ENCODE measurements around the gene APPL1.
"Not testable (repeated sequence)": the region's sequence is repeated elsewhere in the genome, so short reads cannot be mapped to it uniquely, and the experiment has no call there.

APPL1 gene

DNA sequence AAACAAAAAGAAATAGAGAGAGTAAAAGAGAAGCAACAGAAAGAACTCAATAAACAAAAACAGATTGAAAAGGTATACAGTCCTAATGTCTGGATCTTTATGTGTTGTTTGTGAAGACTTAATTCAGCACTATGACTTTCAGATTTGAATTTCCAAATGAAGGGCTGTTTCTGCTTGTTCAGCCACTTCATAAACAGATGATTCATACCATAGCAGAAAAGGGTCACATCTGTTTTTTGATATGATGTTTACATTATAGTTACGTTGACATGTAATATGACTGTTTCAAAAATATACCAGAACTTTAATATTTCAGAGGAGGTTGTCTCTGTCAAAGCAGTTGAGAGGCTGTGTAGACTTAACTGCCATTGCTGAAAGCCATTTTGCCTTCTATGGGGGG lies 40.9 kb downstream of the APPL1 start:
- DNase-seq (ENCODE audit: low spot score), result no peak

DNA sequence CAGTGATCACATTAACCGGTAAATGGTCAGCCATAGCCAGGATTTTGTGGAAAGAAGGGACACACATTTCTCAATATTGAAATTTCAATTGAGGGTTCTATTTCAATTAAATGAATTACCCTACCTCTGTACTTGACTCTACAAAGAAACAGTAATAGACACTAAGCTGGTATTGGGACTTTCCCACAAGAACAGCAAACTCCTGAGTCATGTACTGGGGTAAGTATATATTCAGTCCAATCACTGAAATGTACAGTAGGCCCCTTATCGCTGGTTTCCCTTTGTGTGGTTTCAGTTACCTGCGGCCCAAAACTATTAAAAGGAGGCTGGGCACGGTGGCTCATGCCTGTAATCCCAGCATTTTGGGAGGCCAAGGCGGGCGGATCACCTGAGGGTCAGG lies 47.3 kb downstream of the APPL1 start:
- DNase-seq (ENCODE audit: low spot score), result no peak

DNA sequence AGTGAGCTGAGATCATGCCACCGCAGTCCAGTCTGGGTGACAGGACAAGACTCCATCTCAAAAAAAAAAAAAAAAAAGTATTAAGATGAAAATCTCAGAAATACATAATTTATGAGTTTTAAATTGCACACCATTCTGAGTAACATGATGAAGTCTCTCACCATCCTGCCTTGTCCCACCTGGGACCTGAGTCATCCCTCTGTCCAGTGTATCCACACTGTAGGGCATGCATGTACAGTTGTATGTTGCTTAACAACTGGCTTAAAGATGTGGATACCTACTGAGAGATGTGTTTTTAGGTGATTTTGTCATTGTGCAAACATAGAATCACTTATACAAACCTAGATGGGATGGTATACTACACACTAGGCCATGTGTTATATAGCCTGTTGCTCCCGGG lies 47.9 kb downstream of the APPL1 start:
- no peak for DNase-seq (ENCODE audit: low spot score)

DNA sequence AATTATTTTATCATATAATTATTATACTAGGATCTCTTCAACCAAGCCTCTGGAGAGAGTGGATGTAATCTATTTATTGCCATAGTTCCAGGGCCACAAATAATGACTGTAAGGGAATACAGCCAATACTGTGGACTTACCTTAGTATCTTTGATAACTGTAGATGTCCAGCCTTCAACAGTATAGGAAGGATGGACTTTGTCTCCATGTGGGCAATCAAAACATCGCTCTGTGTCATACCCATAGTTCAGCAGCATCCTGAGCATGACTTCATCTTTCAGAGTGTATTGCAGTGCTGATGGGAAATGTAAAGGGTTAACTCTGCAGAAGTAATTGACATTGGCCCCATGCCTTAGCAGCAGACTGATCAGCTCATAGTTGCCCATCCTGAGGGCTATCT lies 50.7 kb downstream of the APPL1 start:
- no peak for DNase-seq (ENCODE audit: low spot score)

DNA sequence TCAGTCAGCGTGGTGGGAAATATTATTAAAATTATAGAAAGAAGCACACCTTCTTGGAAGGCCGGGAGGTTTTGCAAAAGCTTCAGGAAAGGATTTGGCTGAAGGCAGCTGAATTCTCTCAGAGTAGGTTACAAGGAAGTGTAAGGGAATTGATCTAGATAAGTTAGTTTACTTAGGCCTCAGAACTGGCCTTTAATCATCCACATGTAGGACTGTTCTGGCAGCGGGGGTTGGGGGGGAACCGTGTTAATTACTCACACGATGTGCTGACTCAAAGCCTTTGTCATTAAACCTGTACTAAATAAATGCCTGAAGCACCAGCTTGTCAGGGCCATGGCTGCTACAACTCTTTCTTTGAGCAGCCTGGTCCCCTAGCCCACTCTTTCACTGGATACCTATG lies 52.2 kb downstream of the APPL1 start:
- DNase-seq (ENCODE audit: low spot score), result no peak

DNA sequence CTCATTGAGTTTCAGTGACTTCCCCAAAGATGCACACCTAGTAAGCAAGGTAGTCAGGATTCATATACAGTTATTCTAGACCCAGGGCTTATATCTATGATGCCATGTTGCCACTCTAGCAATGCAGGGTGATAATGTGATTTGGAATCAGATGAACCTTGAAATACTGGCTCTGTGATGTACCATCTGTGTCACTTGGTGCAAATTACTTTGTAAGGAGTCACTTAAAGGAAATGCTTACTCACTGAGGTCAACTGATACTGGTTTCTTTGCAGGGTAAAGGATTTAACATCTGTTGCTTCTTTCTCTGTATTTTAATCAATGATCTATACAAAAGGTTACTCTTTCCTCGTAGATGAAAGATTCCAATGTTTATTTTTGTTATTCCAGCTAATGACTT lies 54.2 kb downstream of the APPL1 start:
- DNase-seq (ENCODE audit: low spot score), result no peak

DNA sequence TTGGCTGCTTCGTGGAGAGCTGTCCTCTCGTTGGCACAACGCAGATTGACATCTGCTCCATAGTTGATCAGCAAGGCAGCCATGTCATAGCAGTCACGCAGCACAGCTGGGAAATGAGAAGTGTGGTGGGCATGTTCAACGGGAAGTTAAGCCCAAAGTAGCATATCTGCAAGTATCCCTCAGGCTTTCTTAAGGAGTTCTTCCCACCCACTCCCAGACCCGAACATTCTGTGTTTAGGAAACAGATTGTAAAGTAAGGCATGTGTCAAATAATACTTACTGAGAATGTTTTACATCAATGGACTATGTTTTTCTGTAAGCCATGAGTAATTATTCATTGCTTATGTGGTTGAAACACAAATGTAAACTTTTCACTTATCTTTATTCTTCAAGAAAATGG lies 55.8 kb downstream of the APPL1 start:
- no peak for DNase-seq (ENCODE audit: low spot score)

DNA sequence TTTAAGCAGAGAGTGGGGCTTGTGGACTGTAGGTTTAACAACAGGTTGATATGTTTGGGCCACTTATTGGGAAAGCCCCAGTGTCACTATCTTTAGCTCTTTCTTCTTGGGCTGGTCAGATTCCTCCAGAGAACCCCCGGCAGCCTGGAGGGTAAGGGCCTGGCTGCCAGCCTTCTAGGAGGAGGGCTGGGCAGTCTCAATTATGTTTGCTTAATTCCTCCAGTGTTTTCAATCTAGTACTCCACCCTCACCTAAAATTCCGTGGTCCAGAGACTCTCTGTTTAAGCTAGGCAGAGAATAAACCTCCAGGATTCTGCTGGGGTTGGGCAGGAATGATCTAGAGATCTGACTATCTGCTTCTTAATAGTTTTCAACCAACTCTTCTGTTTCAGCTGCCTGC lies 59.7 kb downstream of the APPL1 start:
- no peak for DNase-seq (ENCODE audit: low spot score)

DNA sequence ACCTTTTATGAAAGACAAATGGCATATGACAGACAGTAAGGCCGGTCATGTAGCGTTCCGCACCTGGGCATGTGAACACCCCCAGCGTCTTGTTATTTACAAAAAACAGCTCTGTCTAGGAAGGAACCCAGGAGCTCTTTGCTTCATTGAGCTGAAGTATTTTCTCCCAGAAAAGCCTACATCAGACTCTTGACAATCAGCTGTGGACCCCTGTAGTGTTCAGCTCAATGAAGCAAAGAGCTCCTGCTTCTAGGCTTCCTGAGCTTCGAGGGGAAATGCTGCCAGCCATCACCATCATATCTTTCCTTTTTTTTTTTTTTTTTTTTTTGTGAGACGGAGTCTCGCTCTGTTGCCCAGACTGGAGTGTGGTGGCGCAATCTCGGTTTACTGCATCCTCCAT lies 60.9 kb downstream of the APPL1 start:
- DNase-seq (ENCODE audit: low spot score), result no peak

DNA sequence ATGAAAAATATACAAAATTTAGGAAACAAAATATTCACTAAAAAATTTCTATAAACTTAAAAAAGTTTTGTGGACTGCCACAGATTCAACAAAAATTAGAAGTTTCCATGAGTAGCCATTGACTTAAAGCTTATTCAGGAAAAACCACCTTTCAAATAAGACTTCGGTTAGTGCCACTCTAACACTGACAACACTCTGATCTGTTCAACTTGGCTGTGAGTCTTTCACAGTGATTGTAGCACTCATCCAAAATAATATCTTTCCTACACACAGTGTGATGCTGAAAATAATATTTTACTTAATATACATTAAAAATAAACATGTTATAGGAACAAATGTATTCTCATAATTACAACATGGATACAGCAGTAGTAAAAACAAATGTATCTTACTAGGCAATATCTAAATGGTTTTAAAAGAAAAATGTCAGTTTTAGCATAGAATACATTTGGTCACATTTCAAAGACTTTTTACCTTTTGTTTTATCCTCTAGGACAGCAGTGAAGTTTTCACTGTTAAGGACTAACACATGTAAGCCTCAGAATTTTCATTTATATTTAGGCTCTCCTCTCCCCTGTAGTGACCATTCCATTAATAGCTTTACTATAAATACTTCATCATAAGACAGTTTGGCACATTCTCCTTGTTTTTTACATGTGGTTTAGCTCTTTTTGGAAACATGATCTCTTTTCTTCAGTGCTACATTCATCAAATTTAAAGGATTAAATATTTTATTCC lies 64.8 kb downstream of the APPL1 start, which contains the start of gene ASB14:
ASB14 (minus strand) TSS at position 527 of the 738 bp plus-strand sequence. CDS start 652 bp downstream, outside the sequence.
- DNase-seq (ENCODE audit: low spot score), result no peak

DNA sequence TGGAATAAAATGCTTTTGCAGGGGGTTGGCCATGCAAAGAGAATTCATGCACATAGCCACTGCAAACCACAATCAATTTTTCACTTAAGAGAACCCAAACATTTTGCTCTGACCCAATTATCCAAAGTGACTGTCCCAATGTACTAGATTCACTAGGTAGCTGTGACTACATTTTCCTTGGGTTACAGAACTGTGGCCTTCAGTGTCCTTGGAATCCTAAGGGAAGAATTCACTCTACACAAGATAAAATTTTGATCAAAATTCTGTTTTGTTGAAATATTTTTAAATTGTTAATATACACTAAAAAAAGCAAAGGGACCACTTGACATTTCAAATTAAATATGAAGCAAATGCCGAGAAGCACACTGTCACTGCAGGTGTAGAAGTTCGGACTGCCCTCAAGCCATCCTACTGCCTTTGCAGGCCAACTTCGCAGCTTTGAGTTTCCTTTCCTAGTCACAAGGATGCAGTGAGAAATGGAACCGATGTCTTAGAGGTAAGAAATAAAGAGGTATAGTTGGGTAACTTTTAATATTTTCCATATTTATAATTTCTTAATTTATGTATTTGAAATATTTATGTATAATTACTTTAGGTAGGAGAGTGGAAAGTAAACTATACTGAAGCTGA lies 65.5 kb downstream of the APPL1 start:
- no peak for DNase-seq (ENCODE audit: low spot score)

DNA sequence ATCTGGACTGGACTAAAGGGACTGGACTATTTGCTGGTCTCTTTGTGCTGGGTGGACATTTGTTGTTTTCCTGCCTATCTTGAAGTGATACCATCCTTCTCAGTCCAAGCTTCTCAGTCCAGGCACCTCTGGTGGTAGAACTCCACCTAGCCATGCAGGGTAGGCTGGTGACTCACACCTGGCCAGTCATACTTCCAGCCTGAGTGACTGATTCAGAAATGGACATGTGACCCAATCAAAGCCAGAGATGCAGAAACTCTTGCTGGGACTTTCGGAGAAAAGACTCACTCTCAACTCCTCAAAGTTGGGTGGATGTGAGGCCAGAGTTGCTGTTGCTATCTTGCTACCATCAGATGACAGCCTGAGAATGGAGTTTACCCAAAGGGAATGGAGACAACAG lies 70.5 kb downstream of the APPL1 start:
- DNase-seq (ENCODE audit: low spot score), result no peak

DNA sequence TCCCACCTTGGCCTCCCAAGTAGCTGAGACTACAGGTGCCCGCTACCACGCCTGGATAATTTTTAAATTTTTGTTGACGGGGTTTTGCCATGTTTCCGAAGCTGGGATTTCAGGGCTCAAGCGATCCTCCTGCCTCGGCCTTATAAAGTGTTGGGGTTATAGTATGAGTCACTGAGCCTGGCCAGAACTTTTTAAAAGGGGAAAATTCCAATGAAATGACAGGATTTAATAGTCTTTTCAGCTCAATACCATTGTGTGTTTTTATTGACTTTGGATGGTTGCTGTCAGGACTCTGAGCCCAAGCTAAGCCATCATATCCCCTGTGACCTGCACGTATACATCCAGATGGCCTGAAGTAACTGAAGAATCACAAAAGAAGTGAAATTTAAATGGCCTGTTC lies 76.0 kb downstream of the APPL1 start:
- not testable (repeated sequence) for DNase-seq (ENCODE audit: low spot score)

DNA sequence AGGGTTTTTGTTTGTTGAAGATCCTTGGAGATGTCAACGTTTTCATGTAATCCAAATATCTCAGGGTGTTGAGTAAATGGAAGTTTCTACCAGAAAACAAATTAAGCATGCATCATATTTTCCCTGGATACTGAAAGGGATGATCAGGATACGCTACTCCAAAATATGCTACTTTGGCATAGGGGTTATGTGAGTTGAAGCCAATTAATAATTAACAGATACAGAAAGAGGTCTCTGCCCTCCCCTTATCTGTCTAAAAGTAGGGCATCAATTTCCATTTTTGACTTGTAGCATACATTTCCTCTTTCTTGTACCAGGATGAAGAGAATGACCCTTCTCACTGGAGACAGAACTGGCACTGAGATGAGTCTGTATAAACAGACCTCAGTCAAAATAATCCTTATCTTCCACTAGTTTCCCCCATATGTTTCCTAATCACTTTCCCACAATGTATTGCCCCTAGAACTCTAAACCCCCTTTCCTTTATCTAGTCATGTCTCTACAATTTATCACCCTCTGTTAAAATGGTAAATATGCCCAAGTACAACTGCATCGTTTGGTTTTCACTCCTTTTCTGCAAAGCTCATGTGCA lies 82.3 kb downstream of the APPL1 start:
- no peak for DNase-seq (ENCODE audit: low spot score)

DNA sequence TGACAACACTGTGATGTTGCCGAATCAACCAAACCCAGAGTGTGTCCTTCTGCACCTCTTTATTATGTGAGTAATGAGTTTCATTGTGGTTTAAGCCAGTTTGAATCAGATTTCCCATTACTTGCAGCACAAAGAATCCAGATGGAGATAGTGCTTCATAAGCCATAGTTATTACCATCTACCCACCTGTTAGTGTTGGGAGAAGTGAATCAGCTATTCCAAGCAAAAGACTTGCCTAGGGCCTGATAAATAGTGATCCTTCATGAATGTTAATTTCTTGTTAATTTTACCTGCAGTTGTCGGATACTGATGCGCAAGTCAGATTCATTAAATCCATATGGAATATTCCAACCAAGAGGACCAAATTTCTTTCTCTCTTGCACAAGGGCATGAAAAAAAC lies 86.7 kb downstream of the APPL1 start:
- no peak for DNase-seq (ENCODE audit: low spot score)

All from CD4-positive, alpha-beta T cell treated with Interleukin-15 for 4 hours (primary cell).